ENCODE results near the gene SSBP2.
A peak's percentile ranks its signal among the peaks of the same experiment; 100 is the strongest.

Gene SSBP2

GRCh38 chr5:81749192-81749560 lies 1.7 kb downstream of the SSBP2 start:
- Histone ChIP-seq H2AFZ (ENCODE audit: low read depth, low read length) (no peak overlapping the region), H3K9me3 (ENCODE audit: insufficient read depth, low read length, severe bottlenecking) (no peaks in the 10 kb centered on the region), H4K20me1 (ENCODE audit: insufficient read depth, low read length) (peaks cover 38% of the 10 kb centered on the region; the same call in 1 of the 2 replicates), H3K27ac (ENCODE audit: low read length) (peak overlapping the region; percentile 82), H3K4me2 (ENCODE audit: insufficient read depth, low read length) (peak overlapping the region; percentile 75), H3K4me1 (ENCODE audit: insufficient read depth, low read length) (peaks cover 58% of the 10 kb centered on the region), H3K27me3 (ENCODE audit: insufficient read depth, low read length, poor library complexity) (no peaks in the 10 kb centered on the region), H3K79me2 (ENCODE audit: insufficient read depth, low read length) (peaks cover 67% of the 10 kb centered on the region), H3K9ac (ENCODE audit: low read depth, low read length) (peak overlapping the region; percentile 74), H3K4me3 (ENCODE audit: low read depth in 1 of 2, low read length in 2 of 2) (peak overlapping the region; percentile 69 to 76; a peak in 3 of 4 replicates), H3K36me3 (ENCODE audit: insufficient read depth, low read length) (peaks cover 7% of the 10 kb centered on the region; the same call in 1 of the 2 replicates)
- no peak; the same call in 2 of the 3 replicates for ATAC-seq (ENCODE audit: insufficient read depth, low read depth)
- TF ChIP-seq, protein P1, sequence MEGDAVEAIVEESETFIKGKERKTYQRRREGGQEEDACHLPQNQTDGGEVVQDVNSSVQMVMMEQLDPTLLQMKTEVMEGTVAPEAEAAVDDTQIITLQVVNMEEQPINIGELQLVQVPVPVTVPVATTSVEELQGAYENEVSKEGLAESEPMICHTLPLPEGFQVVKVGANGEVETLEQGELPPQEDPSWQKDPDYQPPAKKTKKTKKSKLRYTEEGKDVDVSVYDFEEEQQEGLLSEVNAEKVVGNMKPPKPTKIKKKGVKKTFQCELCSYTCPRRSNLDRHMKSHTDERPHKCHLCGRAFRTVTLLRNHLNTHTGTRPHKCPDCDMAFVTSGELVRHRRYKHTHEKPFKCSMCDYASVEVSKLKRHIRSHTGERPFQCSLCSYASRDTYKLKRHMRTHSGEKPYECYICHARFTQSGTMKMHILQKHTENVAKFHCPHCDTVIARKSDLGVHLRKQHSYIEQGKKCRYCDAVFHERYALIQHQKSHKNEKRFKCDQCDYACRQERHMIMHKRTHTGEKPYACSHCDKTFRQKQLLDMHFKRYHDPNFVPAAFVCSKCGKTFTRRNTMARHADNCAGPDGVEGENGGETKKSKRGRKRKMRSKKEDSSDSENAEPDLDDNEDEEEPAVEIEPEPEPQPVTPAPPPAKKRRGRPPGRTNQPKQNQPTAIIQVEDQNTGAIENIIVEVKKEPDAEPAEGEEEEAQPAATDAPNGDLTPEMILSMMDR (IDR thresholded peaks at IDR 0.05; ENCODE audit: borderline replicate concordance, extremely low read depth, low read length, poor library complexity, severe bottlenecking), result no peak
- no peak for TF ChIP-seq EZH2 (IDR thresholded peaks at IDR 0.05; ENCODE audit: borderline replicate concordance, low read depth, low read length, severe bottlenecking)
- DNase-seq, result peak; percentile 35

- peaks cover 73% of the 10 kb centered on the region for H3K79me2 ChIP-seq (ENCODE audit: insufficient read depth, low read length)
- H4K20me1 ChIP-seq (ENCODE audit: insufficient read depth, low read length), result peaks cover 42% of the 10 kb centered on the region
- H3K4me2 ChIP-seq (ENCODE audit: insufficient read depth, low read length), result peak overlapping the region; percentile 75
- H3K9me3 ChIP-seq (ENCODE audit: insufficient read depth, low read length, severe bottlenecking), result no peaks in the 10 kb centered on the region
- DNase-seq (no peak), ATAC-seq (ENCODE audit: insufficient read depth, low read depth) (no peak)
- H3K4me3 ChIP-seq (ENCODE audit: low read depth in 1 of 2, low read length in 2 of 2), result peak overlapping the region; percentile 69 to 76; a peak in 3 of 4 replicates
- peaks cover 10% of the 10 kb centered on the region; the same call in 1 of the 2 replicates for H3K36me3 ChIP-seq (ENCODE audit: insufficient read depth, low read length)
- peaks cover 58% of the 10 kb centered on the region for H3K4me1 ChIP-seq (ENCODE audit: insufficient read depth, low read length)
- no peaks in the 10 kb centered on the region for H3K27me3 ChIP-seq (ENCODE audit: insufficient read depth, low read length, poor library complexity)
- H3K9ac ChIP-seq (ENCODE audit: low read depth, low read length), result peak overlapping the region; percentile 74
- H2AFZ ChIP-seq (ENCODE audit: low read depth, low read length), result no peak overlapping the region
- H3K27ac ChIP-seq (ENCODE audit: low read length), result peak overlapping the region; percentile 82
- TF ChIP-seq, protein P1 (IDR thresholded peaks at IDR 0.05; ENCODE audit: borderline replicate concordance, extremely low read depth, low read length, poor library complexity, severe bottlenecking), result peak; percentile 53
- no peak for TF ChIP-seq EZH2 (IDR thresholded peaks at IDR 0.05; ENCODE audit: borderline replicate concordance, low read depth, low read length, severe bottlenecking)
Measured at GRCh38 chr5:81748556-81748955, 2.3 kb downstream of the SSBP2 start.

DNA sequence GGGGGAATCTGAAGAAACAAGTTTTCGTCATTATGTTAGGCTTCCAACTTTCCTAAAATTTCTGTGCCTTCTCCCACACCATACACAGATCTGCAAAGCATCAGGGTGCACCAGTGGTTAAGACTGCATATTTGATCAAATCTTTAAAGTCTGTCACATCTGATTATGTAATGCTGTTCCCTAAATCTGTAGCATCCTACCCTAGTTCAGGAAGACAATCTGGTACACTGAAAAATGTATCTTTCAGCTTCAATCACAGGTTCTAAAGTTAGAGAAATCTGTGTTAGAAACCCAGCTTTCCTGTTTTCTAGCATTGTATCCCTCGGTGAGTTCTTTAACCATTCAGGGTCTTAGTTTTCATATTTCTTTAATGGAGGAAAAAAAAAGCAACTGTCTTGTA lies 3.9 kb downstream of the SSBP2 start:
- peaks cover 20% of the 10 kb centered on the region for H3K36me3 ChIP-seq (ENCODE audit: insufficient read depth, low read length)
- TF ChIP-seq EZH2 (IDR thresholded peaks at IDR 0.05; ENCODE audit: borderline replicate concordance, low read depth, low read length, severe bottlenecking), result no peak
- TF ChIP-seq, protein P1 (IDR thresholded peaks at IDR 0.05; ENCODE audit: borderline replicate concordance, extremely low read depth, low read length, poor library complexity, severe bottlenecking), result no peak
- H3K4me1 ChIP-seq (ENCODE audit: insufficient read depth, low read length), result peaks cover 64% of the 10 kb centered on the region
- no peaks in the 10 kb centered on the region for H3K27me3 ChIP-seq (ENCODE audit: insufficient read depth, low read length, poor library complexity)
- ATAC-seq (ENCODE audit: insufficient read depth, low read depth) (no peak), DNase-seq (no peak)
- H3K79me2 ChIP-seq (ENCODE audit: insufficient read depth, low read length), result peaks cover 89% of the 10 kb centered on the region
- peak overlapping the region; percentile 82 for H3K27ac ChIP-seq (ENCODE audit: low read length)
- H2AFZ ChIP-seq (ENCODE audit: low read depth, low read length), result no peak overlapping the region
- H3K9me3 ChIP-seq (ENCODE audit: insufficient read depth, low read length, severe bottlenecking), result no peaks in the 10 kb centered on the region
- H3K4me3 ChIP-seq (ENCODE audit: low read depth in 1 of 2, low read length in 2 of 2), result peak overlapping the region in 1 of 2 experiments; percentile 69; a peak in 2 of 4 replicates
- H3K9ac ChIP-seq (ENCODE audit: low read depth, low read length), result peak overlapping the region; percentile 74; the same call in 1 of the 2 replicates
- H4K20me1 ChIP-seq (ENCODE audit: insufficient read depth, low read length), result peaks cover 55% of the 10 kb centered on the region
- peak overlapping the region; percentile 75 for H3K4me2 ChIP-seq (ENCODE audit: insufficient read depth, low read length)
